ENCODE measurements around the gene OPTN.
"Not testable (repeated sequence)": the region's sequence is repeated elsewhere in the genome, so short reads cannot be mapped to it uniquely, and the experiment has no call there.

GRCh38 chr10:13094082-13094481 lies 5.9 kb upstream of the OPTN start:
- not testable (repeated sequence) for TF ChIP-seq HDAC6, POLR2AphosphoS5 (IDR thresholded peaks at IDR 0.05; ENCODE audit: low read depth, low read length)

Measured in H1 (cell line).